ENCODE data around the gene RALY. TPM values are rescaled to one million over a fixed set of nuclear protein-coding genes. Genes with fewer than 3 reads are reported as not detected.

The RALY gene
- total RNA-seq, 4 donors from 2014 or later, result 71.6 to 166 (median 149) TPM

DNA sequence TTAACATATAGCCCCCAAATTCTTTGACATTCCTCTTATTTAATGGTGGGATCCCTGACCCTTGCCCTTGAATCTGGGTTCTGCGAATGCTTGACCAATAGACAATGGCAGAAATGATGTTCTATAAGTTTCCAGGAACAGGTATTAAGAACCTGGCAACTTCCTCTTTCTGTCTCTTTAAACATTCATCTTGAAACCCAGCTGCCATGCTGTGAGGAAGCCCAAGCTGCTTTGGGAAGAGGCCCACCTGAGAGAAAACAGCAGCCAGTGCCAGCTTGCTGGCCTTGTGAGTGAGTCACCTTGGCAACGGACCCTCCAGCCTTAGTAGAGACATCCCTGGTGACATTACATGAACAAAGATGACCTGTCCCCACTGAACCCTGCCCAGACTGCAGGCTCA is 45.2 kb upstream of the RALY start:
- no peaks in the 10 kb centered on the region for H3K4me1 ChIP-seq
- no peak overlapping the region for H3K4me3 ChIP-seq
- TF ChIP-seq POLR2AphosphoS5 (IDR thresholded peaks at IDR 0.05), result no peak
- no peak for TF ChIP-seq CTCF (IDR thresholded peaks at IDR 0.05)
- TF ChIP-seq POLR2A (IDR thresholded peaks at IDR 0.05), result no peak
- no peak for TF ChIP-seq EP300 (IDR thresholded peaks at IDR 0.05; ENCODE audit: low read depth)
- in situ Hi-C loops (cut with MboI; ENCODE audit: low pct_ligation_motif_present in 1 of 4, low pct_unique_long_range_greater_than_20kb in 1 of 4, low sequenced_read_pairs in 3 of 4), result loop anchor here (25.0 kb wide), 1 partner anchor 114 kb away; no protein-coding TSS in a partner anchor
- DNase-seq, result no peak
- H3K36me3 ChIP-seq, result no peaks in the 10 kb centered on the region
- intact Hi-C loops (cut with DNase I; ENCODE audit: low total_unique reads), result no loop called here
- no peak overlapping the region for H3K27ac ChIP-seq
- WGBS, 2 donors (ENCODE audit: low coverage in 1 of 2), result 60 to 90% methylated on average over 1 to 2 of the region's 2 CpGs
- peaks cover 10 to 14% of the 10 kb centered on the region in 2 donors for H3K9me3 ChIP-seq
- no peaks in the 10 kb centered on the region for H3K27me3 ChIP-seq

DNA sequence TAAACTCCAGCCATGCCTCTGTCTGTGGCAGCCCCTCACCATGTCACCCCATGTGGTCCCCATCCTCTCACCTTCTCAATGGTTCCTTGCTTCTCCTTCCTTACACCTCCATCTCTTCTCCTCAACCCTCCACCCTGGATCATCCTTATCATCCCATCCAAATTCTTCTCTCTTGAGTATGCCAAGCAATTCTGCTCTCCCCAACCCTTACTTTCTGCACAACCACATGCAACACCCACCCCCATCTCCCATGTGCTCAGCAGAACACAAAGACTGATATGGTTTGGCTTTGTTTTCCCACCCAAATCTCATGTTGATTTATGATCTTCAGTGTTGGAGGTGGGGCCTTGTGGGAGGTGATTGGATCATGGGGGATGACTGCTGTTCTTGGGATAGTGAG is 42.5 kb upstream of the RALY start:
- no peak for TF ChIP-seq POLR2A (IDR thresholded peaks at IDR 0.05)
- no peak for TF ChIP-seq CTCF (IDR thresholded peaks at IDR 0.05)
- TF ChIP-seq EP300 (IDR thresholded peaks at IDR 0.05; ENCODE audit: low read depth), result no peak
- TF ChIP-seq POLR2AphosphoS5 (IDR thresholded peaks at IDR 0.05), result no peak
- in situ Hi-C loops (cut with MboI; ENCODE audit: low pct_ligation_motif_present in 1 of 4, low pct_unique_long_range_greater_than_20kb in 1 of 4, low sequenced_read_pairs in 3 of 4), result no loop called here
- intact Hi-C loops (cut with DNase I; ENCODE audit: low total_unique reads), result no loop called here

DNA sequence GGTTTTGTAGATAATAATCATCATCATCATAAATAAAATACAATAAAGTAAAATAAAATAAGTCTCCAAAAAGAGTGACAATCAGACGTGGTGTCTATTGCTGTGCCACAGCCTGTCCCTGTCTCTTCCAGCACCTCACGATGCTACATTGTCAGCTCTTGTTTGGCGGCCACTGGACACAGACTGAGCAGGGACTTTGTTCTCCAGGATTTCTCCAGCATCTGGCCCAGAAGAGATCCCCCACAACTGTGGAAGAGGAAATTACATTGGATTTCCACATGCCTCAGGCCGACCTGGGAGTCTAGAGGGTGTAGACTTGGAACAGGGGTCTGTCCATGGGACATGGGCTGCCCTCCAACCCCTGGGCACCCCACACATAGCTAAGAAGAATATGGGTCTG is 39.2 kb upstream of the RALY start:
- DNase-seq, result no peak
- Histone ChIP-seq H3K4me3 (no peak overlapping the region), H3K36me3 (no peaks in the 10 kb centered on the region), H3K27me3 (no peaks in the 10 kb centered on the region), H3K27ac (no peak overlapping the region), H3K9me3 (peaks cover 0 to under 1% of the 10 kb centered on the region in 2 donors), H3K4me1 (no peaks in the 10 kb centered on the region)
- in situ Hi-C loops (cut with MboI; ENCODE audit: low pct_ligation_motif_present in 1 of 4, low pct_unique_long_range_greater_than_20kb in 1 of 4, low sequenced_read_pairs in 3 of 4) (no loop called here), intact Hi-C loops (cut with DNase I; ENCODE audit: low total_unique reads) (no loop called here)
- 84 to 100% methylated on average over 1 to 4 of the region's 4 CpGs for WGBS, 2 donors (ENCODE audit: low coverage in 1 of 2)
- TF ChIP-seq POLR2A (IDR thresholded peaks at IDR 0.05) (no peak), POLR2AphosphoS5 (IDR thresholded peaks at IDR 0.05) (no peak), CTCF (IDR thresholded peaks at IDR 0.05) (no peak), EP300 (IDR thresholded peaks at IDR 0.05; ENCODE audit: low read depth) (no peak)

More for the DNA sequence above, 42.5 kb upstream of the RALY start:
- no peaks in the 10 kb centered on the region for H3K4me1 ChIP-seq
- H3K9me3 ChIP-seq, result peaks cover 10 to 14% of the 10 kb centered on the region in 2 donors
- no peak overlapping the region for H3K4me3 ChIP-seq
- no peak overlapping the region for H3K27ac ChIP-seq
- no peak for DNase-seq
- no peaks in the 10 kb centered on the region for H3K36me3 ChIP-seq
- no peaks in the 10 kb centered on the region for H3K27me3 ChIP-seq

GRCh38 chr20:33963751-33964150 is 30.0 kb upstream of the RALY start:
- no peak for TF ChIP-seq POLR2A (IDR thresholded peaks at IDR 0.05)
- TF ChIP-seq POLR2AphosphoS5 (IDR thresholded peaks at IDR 0.05), result no peak
- TF ChIP-seq CTCF (IDR thresholded peaks at IDR 0.05), result no peak
- no peak for TF ChIP-seq EP300 (IDR thresholded peaks at IDR 0.05; ENCODE audit: low read depth)

More at GRCh38 chr20:33963751-33964150, 30.0 kb upstream of the RALY start:
- no peaks in the 10 kb centered on the region for H3K36me3 ChIP-seq
- H3K9me3 ChIP-seq, result no peaks in the 10 kb centered on the region
- no peaks in the 10 kb centered on the region for H3K27me3 ChIP-seq
- no peak overlapping the region for H3K4me3 ChIP-seq
- in situ Hi-C loops (cut with MboI; ENCODE audit: low pct_ligation_motif_present in 1 of 4, low pct_unique_long_range_greater_than_20kb in 1 of 4, low sequenced_read_pairs in 3 of 4), result no loop called here
- DNase-seq, result no peak
- H3K27ac ChIP-seq, result no peak overlapping the region
- 68% methylated on average over 3 of the region's 3 CpGs; no CpG with 5 or more reads in 1 of the 2 donors for WGBS, 2 donors (ENCODE audit: low coverage in 1 of 2)
- intact Hi-C loops (cut with DNase I; ENCODE audit: low total_unique reads), result no loop called here
- no peaks in the 10 kb centered on the region for H3K4me1 ChIP-seq
